Natural killer cell (primary cell): ENCODE results near the gene PAK5. TPM values are rescaled to one million over a fixed set of nuclear protein-coding genes. Genes with fewer than 3 reads are reported as not detected.

Experiments
- ATAC-seq, 3 donors: fragments of 150-1000 bp in 2 of 3; fragments of 200-7000 bp in 1 of 3; cut with Tn5 transposase; 1 replicate in 1 of 3; 2 replicates in 2 of 3; pipeline ENCODE4 v1.10.0; 2021; ENCODE audit warnings: mild to moderate bottlenecking in 2 of 3, moderate library complexity in 2 of 3
- DNase-seq, 2 donors: peaks; one replicate each; pipeline versions ENCODE4 v3.0.0 to v3.0.0-alpha.2; 2013 to 2021; ENCODE audit warnings: mixed read lengths in 1 of 2
- H3K27ac ChIP-seq: one replicate; pipeline ENCODE4 v1.5.1; 2013; ENCODE audit warnings: mild to moderate bottlenecking, low read length
- H3K27me3 ChIP-seq: one replicate; pipeline ENCODE4 v1.6.1; 2013; ENCODE audit warnings: low read length; ENCODE audit not compliant: control insufficient read depth, insufficient read depth
- H3K36me3 ChIP-seq: one replicate; pipeline ENCODE4 v1.6.1; 2013; ENCODE audit warnings: low read length; ENCODE audit not compliant: control insufficient read depth, insufficient read depth
- H3K4me1 ChIP-seq: one replicate; pipeline ENCODE4 v1.6.1; 2013; ENCODE audit warnings: low read length; ENCODE audit not compliant: control insufficient read depth, insufficient read depth
- H3K4me3 ChIP-seq: one replicate; pipeline ENCODE4 v1.5.1; 2013; ENCODE audit warnings: low read length
- H3K9me3 ChIP-seq: one replicate; pipeline ENCODE4 v1.6.1; 2013; ENCODE audit warnings: low read length; ENCODE audit not compliant: control insufficient read depth, insufficient read depth
- H3K27ac Mint-ChIP-seq, 2 donors: one replicate each; pipeline ENCODE4 v1.8.0; 2022; ENCODE audit warnings: mild to moderate bottlenecking in 2 of 2, mixed read lengths in 2 of 2, moderate library complexity in 1 of 2
- H3K27me3 Mint-ChIP-seq, 2 donors: one replicate each; pipeline ENCODE4 v1.8.0; 2022; ENCODE audit warnings: low read depth in 2 of 2, mixed read lengths in 2 of 2
- H3K36me3 Mint-ChIP-seq: one replicate; pipeline ENCODE4 v1.8.0; 2022; ENCODE audit warnings: mixed read lengths
- H3K4me1 Mint-ChIP-seq, 2 donors: one replicate each; pipeline ENCODE4 v1.8.0; 2022; ENCODE audit warnings: mixed read lengths in 2 of 2
- H3K4me3 Mint-ChIP-seq: one replicate; pipeline ENCODE4 v1.8.0; 2022; ENCODE audit warnings: mild to moderate bottlenecking, moderate library complexity, mixed read lengths
- H3K9me3 Mint-ChIP-seq, 2 donors: one replicate each; pipeline ENCODE4 v1.8.0; 2022; ENCODE audit warnings: mixed read lengths in 2 of 2
- WGBS: methylation state at CpG from one replicate; pipeline ENCODE4 v1.1.7; 2013; ENCODE audit warnings: missing lambda C conversion rate; ENCODE audit not compliant: insufficient coverage; 5-methylcytosine and 5-hydroxymethylcytosine counted together
- intact Hi-C: fragments of 100-400 bp; cut with micrococcal nuclease; formaldehyde crosslinking; loops from one replicate; pipeline ENCODE4 v1.14.2; 2022
- total RNA-seq, 4 donors: library from RNA; stranded (reverse); fragments of 120-200 nt in 1 of 4; gene quantifications; one replicate each; pipeline versions ENCODE4 v1.2.3 to v1.2.4, GENCODE V29; 2013 to 2022
- TF ChIP-seq, protein P1 (sequence below): fragments of 200-600 bp; IDR thresholded peaks from one replicate; pipeline ENCODE4 v1.8.0; 2022; ENCODE audit warnings: antibody characterized with exemption

Gene PAK5
- total RNA-seq, 3 donors from 2014 or later (not counting 1 experiment from before 2014, with no cell fraction given): not detected

DNA sequence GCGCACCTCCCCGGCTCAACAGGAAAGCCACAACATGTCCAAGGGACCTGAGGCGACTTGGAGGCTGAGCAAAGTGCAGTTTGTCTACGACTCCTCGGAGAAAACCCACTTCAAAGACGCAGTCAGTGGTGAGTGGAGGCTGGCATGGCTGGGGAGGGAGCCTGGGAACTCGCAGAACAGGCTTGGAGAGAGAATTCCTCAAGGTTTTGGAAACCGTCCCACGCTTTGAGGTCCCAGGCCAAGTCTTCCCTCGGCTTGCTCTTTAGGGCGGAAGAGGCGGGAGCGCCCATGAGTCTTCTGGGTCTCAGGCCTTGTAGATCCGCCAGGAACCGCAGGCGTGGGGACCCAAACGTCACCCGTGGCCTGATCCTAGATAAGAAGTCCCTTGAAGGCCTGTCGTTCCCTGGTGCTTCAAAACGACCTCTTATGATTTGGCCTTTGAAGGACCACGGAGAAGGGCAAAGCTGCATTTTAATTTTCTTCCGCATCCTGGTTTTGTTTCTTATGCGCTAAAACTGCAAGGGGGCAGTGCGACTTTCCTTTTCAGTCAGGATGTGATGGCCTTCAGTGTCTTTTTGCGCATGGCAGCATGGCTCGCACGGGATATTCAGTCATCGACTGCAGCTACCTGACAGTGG lies 322.5 kb downstream of the PAK5 start:
- H3K9me3 ChIP-seq: no peaks in the 10 kb centered on the region
- no peak overlapping the region for H3K27ac ChIP-seq
- H3K4me3 Mint-ChIP-seq: no peak overlapping the region
- H3K4me1 Mint-ChIP-seq: no peaks in the 10 kb centered on the region
- H3K36me3 ChIP-seq: no peaks in the 10 kb centered on the region
- no peak overlapping the region for H3K27ac Mint-ChIP-seq
- peaks cover 12% of the 10 kb centered on the region for H3K4me1 ChIP-seq
- 5% methylated on average over 28 of the region's 28 CpGs for WGBS
- TF ChIP-seq, protein P1, sequence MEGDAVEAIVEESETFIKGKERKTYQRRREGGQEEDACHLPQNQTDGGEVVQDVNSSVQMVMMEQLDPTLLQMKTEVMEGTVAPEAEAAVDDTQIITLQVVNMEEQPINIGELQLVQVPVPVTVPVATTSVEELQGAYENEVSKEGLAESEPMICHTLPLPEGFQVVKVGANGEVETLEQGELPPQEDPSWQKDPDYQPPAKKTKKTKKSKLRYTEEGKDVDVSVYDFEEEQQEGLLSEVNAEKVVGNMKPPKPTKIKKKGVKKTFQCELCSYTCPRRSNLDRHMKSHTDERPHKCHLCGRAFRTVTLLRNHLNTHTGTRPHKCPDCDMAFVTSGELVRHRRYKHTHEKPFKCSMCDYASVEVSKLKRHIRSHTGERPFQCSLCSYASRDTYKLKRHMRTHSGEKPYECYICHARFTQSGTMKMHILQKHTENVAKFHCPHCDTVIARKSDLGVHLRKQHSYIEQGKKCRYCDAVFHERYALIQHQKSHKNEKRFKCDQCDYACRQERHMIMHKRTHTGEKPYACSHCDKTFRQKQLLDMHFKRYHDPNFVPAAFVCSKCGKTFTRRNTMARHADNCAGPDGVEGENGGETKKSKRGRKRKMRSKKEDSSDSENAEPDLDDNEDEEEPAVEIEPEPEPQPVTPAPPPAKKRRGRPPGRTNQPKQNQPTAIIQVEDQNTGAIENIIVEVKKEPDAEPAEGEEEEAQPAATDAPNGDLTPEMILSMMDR: no peak
- no peaks in the 10 kb centered on the region for H3K9me3 Mint-ChIP-seq
- no peaks in the 10 kb centered on the region for H3K36me3 Mint-ChIP-seq
- no peak overlapping the region for H3K4me3 ChIP-seq
- ATAC-seq (no peak), DNase-seq (no peak)
- intact Hi-C loops: no loop called here
- peaks cover 41 to 47% of the 10 kb centered on the region in 2 donors for H3K27me3 Mint-ChIP-seq
- H3K27me3 ChIP-seq: peaks cover 17% of the 10 kb centered on the region

- intact Hi-C loops: no loop called here
- Histone ChIP-seq H3K36me3 (no peaks in the 10 kb centered on the region), H3K27me3 (peaks cover 17% of the 10 kb centered on the region), H3K27ac (no peak overlapping the region), H3K4me1 (peaks cover 12% of the 10 kb centered on the region), H3K4me3 (no peak overlapping the region), H3K9me3 (no peaks in the 10 kb centered on the region)
- ATAC-seq: no peak
- H3K36me3 Mint-ChIP-seq: no peaks in the 10 kb centered on the region
- no peaks in the 10 kb centered on the region for H3K9me3 Mint-ChIP-seq
- no peak overlapping the region for H3K4me3 Mint-ChIP-seq
- peaks cover 41 to 47% of the 10 kb centered on the region in 2 donors for H3K27me3 Mint-ChIP-seq
- no peaks in the 10 kb centered on the region for H3K4me1 Mint-ChIP-seq
- no peak for DNase-seq
- 3% methylated on average over 38 of the region's 38 CpGs for WGBS
- TF ChIP-seq, protein P1: no peak
- H3K27ac Mint-ChIP-seq: no peak overlapping the region
Measured at GRCh38 chr20:9515741-9516233, 323.1 kb downstream of the PAK5 start.

DNA sequence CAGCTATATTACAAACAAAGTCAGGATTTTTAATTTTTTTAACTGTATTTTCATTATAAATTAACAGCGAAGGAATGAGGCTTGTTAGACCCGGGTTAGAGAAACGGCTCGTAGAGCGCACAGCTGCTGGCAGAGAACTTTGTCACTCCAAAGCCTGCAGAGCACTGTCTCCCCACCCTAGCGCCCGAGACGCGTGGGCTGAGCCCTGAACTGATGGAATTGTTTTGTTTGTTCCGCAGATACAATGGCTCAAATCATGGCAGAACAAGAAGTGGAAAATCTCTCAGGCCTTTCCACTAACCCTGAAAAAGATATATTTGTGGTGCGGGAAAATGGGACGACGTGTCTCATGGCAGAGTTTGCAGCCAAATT lies 323.7 kb downstream of the PAK5 start:
- Mint-ChIP-seq H3K9me3 (no peaks in the 10 kb centered on the region), H3K27me3 (peaks cover 41 to 47% of the 10 kb centered on the region in 2 donors), H3K4me1 (no peaks in the 10 kb centered on the region), H3K4me3 (no peak overlapping the region), H3K27ac (no peak overlapping the region), H3K36me3 (no peaks in the 10 kb centered on the region)
- no peak overlapping the region for H3K4me3 ChIP-seq
- H3K4me1 ChIP-seq: peaks cover 12% of the 10 kb centered on the region
- no peak overlapping the region for H3K27ac ChIP-seq
- intact Hi-C loops: no loop called here
- ATAC-seq (no peak), DNase-seq (no peak)
- peaks cover 17% of the 10 kb centered on the region for H3K27me3 ChIP-seq
- WGBS: 8% methylated on average over 10 of the region's 13 CpGs
- no peaks in the 10 kb centered on the region for H3K36me3 ChIP-seq
- TF ChIP-seq, protein P1: no peak
- no peaks in the 10 kb centered on the region for H3K9me3 ChIP-seq
